ENCODE measurements around the gene COX14. TPM values are rescaled to one million over a fixed set of nuclear protein-coding genes. Genes with fewer than 3 reads are reported as not detected.

COX14 gene
- total RNA-seq, 4 donors from 2014 or later = 29.4 to 45.5 (median 34.6) TPM

DNA sequence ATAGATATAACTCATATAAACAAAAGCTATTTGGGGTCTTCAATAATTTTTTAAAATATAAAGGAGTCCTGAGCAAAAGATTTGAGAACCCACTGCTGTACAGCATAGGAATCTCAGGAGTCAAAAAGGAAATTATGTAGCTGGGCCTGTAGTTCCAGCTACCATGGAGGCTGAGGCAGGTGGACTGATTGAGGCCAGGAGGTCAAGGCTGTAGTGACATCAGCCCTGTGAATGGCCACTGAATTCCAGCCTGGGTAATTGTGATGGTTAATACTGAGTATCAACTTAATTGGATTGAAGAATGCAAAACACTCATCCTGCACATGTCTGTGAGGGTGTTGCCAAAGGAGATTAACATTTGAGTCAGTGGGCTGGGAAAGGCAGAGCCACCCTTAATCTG, 44.6 kb downstream of the COX14 start:
- Histone ChIP-seq H3K4me3 (no peak overlapping the region), H3K36me3 (no peaks in the 10 kb centered on the region), H3K27ac (no peak overlapping the region), H3K27me3 (no peaks in the 10 kb centered on the region), H3K9me3 (no peaks in the 10 kb centered on the region), H3K4me1 (no peaks in the 10 kb centered on the region)
- TF ChIP-seq POLR2A (IDR thresholded peaks at IDR 0.05) (no peak), POLR2AphosphoS5 (IDR thresholded peaks at IDR 0.05) (no peak), EP300 (IDR thresholded peaks at IDR 0.05) (no peak)
- TF ChIP-seq, protein P1, sequence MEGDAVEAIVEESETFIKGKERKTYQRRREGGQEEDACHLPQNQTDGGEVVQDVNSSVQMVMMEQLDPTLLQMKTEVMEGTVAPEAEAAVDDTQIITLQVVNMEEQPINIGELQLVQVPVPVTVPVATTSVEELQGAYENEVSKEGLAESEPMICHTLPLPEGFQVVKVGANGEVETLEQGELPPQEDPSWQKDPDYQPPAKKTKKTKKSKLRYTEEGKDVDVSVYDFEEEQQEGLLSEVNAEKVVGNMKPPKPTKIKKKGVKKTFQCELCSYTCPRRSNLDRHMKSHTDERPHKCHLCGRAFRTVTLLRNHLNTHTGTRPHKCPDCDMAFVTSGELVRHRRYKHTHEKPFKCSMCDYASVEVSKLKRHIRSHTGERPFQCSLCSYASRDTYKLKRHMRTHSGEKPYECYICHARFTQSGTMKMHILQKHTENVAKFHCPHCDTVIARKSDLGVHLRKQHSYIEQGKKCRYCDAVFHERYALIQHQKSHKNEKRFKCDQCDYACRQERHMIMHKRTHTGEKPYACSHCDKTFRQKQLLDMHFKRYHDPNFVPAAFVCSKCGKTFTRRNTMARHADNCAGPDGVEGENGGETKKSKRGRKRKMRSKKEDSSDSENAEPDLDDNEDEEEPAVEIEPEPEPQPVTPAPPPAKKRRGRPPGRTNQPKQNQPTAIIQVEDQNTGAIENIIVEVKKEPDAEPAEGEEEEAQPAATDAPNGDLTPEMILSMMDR (IDR thresholded peaks at IDR 0.05) = no peak
- DNase-seq (ENCODE audit: low spot score in 2 of 2) = no peak

GRCh38 chr12:50157259-50157658, 45.2 kb downstream of the COX14 start:
- Histone ChIP-seq H3K36me3 (no peaks in the 10 kb centered on the region), H3K27me3 (no peaks in the 10 kb centered on the region), H3K4me3 (no peak overlapping the region), H3K4me1 (no peaks in the 10 kb centered on the region), H3K27ac (no peak overlapping the region), H3K9me3 (no peaks in the 10 kb centered on the region)
- no peak for DNase-seq (ENCODE audit: low spot score in 2 of 2)
- WGBS = 84% methylated on average over 2 of the region's 2 CpGs
- TF ChIP-seq POLR2A (IDR thresholded peaks at IDR 0.05) = no peak
- TF ChIP-seq EP300 (IDR thresholded peaks at IDR 0.05) = no peak
- TF ChIP-seq, protein P1 (IDR thresholded peaks at IDR 0.05) = no peak
- no peak for TF ChIP-seq POLR2AphosphoS5 (IDR thresholded peaks at IDR 0.05)

DNA sequence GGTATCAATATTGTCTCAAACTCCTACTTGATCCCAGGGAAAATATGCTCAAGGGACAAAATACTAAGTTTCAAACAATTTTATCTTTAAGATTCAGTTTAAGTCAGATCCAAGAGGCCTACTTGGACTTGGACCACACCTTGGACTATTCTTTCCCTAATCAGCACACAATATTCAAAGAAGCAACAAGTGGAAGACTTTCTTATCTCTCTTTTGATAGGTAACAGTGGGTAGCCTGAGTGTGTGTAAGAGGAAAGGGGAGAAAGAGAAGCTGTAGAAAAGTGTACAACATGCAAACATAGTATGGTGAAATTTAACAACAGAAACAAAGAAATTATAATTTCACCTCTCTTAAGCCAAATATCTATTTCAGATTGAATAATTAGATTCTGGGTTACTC, 48.6 kb downstream of the COX14 start:
- H3K9me3 ChIP-seq = no peaks in the 10 kb centered on the region
- no peak for TF ChIP-seq POLR2AphosphoS5 (IDR thresholded peaks at IDR 0.05)
- TF ChIP-seq POLR2A (IDR thresholded peaks at IDR 0.05) = no peak
- TF ChIP-seq, protein P1 (IDR thresholded peaks at IDR 0.05) = no peak
- no peak for TF ChIP-seq EP300 (IDR thresholded peaks at IDR 0.05)
- peaks cover 8% of the 10 kb centered on the region for H3K4me1 ChIP-seq
- no peak overlapping the region for H3K4me3 ChIP-seq
- no peaks in the 10 kb centered on the region for H3K36me3 ChIP-seq
- H3K27me3 ChIP-seq = no peaks in the 10 kb centered on the region
- DNase-seq (ENCODE audit: low spot score in 2 of 2) = no peak
- H3K27ac ChIP-seq = no peak overlapping the region

DNA sequence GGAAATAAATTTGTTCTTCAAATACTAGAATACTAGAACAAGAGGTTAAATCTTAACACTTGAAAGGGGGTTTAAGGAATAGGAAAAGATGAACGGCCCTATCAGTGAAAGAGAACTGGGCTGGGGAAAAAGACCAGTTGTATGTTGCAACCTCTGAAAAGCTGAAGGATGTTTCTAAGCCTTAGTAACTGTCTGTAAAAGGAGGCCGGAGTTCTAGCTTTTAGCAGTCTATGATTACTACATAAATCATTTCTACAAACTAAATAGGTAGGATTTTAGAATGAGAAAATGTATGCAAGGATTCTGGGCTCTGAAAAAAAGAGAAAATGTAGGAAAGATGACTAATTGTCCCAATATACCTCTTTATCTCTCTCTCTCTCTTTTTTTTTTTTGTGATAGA, 50.2 kb downstream of the COX14 start:
- TF ChIP-seq POLR2AphosphoS5 (IDR thresholded peaks at IDR 0.05) = no peak
- TF ChIP-seq, protein P1 (IDR thresholded peaks at IDR 0.05) = no peak
- no peak for TF ChIP-seq EP300 (IDR thresholded peaks at IDR 0.05)
- no peak for TF ChIP-seq POLR2A (IDR thresholded peaks at IDR 0.05)
- Histone ChIP-seq H3K36me3 (no peaks in the 10 kb centered on the region), H3K27ac (no peak overlapping the region), H3K4me3 (no peak overlapping the region), H3K27me3 (no peaks in the 10 kb centered on the region), H3K9me3 (no peaks in the 10 kb centered on the region), H3K4me1 (peaks cover 16% of the 10 kb centered on the region)
- DNase-seq (ENCODE audit: low spot score in 2 of 2) = no peak
- WGBS = 77% methylated on average over 2 of the region's 2 CpGs

DNA sequence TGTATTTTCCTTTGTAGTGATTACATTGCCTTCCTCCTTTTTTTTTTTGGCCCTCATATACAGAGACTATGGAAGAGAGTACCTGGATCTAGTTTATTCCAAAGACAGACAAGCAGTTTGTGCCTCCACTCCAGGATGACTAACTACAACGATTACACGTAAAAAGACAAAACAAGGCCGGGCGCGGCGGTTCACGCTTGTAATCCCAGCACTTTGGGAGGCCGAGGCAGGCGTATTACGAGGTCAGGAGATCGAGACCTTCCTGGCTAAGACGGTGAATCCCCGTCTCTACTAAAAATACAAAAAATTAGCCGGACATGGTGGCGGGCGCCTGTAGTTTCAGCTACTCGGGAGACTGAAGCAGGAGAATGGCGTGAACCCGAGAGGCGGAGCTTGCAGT, 52.9 kb downstream of the COX14 start:
- 83% methylated on average over 20 of the region's 20 CpGs for WGBS
- no peak for DNase-seq (ENCODE audit: low spot score in 2 of 2)
- H3K27ac ChIP-seq = no peak overlapping the region
- no peak for TF ChIP-seq POLR2AphosphoS5 (IDR thresholded peaks at IDR 0.05)
- no peak for TF ChIP-seq POLR2A (IDR thresholded peaks at IDR 0.05)
- H3K27me3 ChIP-seq = no peaks in the 10 kb centered on the region
- peaks cover 21% of the 10 kb centered on the region for H3K4me1 ChIP-seq
- no peaks in the 10 kb centered on the region for H3K36me3 ChIP-seq
- no peaks in the 10 kb centered on the region for H3K9me3 ChIP-seq
- no peak overlapping the region for H3K4me3 ChIP-seq

- Histone ChIP-seq H3K9me3 (no peaks in the 10 kb centered on the region), H3K4me3 (peak overlapping the region; percentile 72), H3K4me1 (peaks cover 21% of the 10 kb centered on the region), H3K36me3 (no peaks in the 10 kb centered on the region), H3K27ac (peak overlapping the region; percentile 88), H3K27me3 (no peaks in the 10 kb centered on the region)
- no peak for TF ChIP-seq POLR2A (IDR thresholded peaks at IDR 0.05)
- TF ChIP-seq EP300 (IDR thresholded peaks at IDR 0.05) = no peak
- no peak for TF ChIP-seq POLR2AphosphoS5 (IDR thresholded peaks at IDR 0.05)
- TF ChIP-seq, protein P1 (IDR thresholded peaks at IDR 0.05) = no peak
- WGBS = 0% methylated on average over 11 of the region's 12 CpGs
- DNase-seq (ENCODE audit: low spot score in 2 of 2) = peak in 1 of 2 donors; percentile 75
These were observed 54.7 kb downstream of the COX14 start for GRCh38 chr12:50166799-50167048.

Data from suprapubic skin (tissue), 4 donors.